GM18507 (cell line): ENCODE measurements around the gene PCNX2.
"Not testable (repeated sequence)": the region's sequence is repeated elsewhere in the genome, so short reads cannot be mapped to it uniquely, and the experiment has no call there.

Experiments used
- DNase-seq: peaks from one replicate; pipeline ENCODE4 v3.0.0; 2011; ENCODE audit warnings: low read depth; ENCODE audit not compliant: insufficient read length; ENCODE audit errors: extremely low spot score
- FAIRE-seq: peaks from 2 replicates; lab custom pipeline; 2011; peaks lifted over from hg19 to GRCh38; lab: Jason Lieb, UNC

The PCNX2 gene

GRCh38 chr1:233005703-233006102 lies 289.8 kb downstream of the PCNX2 start:
- FAIRE-seq (no peak), DNase-seq (no peak)

- FAIRE-seq, result no peak
These were observed 290.4 kb downstream of the PCNX2 start for GRCh38 chr1:233005156-233005555.

DNA sequence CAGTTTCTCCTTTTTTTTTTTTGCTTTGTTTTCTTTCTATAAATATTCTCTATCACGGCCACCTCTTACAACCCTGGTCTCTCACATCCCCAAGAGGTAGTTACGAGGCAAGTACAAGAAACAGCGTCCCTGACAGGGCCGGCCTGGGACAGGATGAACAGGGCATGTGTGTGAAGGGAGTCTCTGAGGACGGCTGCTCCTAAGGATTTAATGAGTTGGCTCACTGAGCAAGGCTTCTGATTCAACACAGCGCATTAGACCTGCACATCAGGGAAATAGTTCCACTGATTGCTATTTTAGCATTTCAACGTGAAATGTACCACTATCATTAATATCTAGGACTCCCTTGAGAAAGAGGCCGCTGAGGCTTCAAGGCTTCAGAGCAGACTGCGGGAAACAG lies 291.1 kb downstream of the PCNX2 start:
- DNase-seq (no peak), FAIRE-seq (no peak)

More at GRCh38 chr1:233005156-233005555, 290.4 kb downstream of the PCNX2 start:
- DNase-seq, result no peak

- not testable (repeated sequence) for DNase-seq, FAIRE-seq
These were observed 291.9 kb downstream of the PCNX2 start for GRCh38 chr1:233003638-233004037.

- DNase-seq, result no peak
- FAIRE-seq, result no peak
These were observed 295.4 kb downstream of the PCNX2 start for GRCh38 chr1:232999956-233000625.

GRCh38 chr1:232998646-232999045 lies 296.9 kb downstream of the PCNX2 start:
- DNase-seq, result no peak
- FAIRE-seq, result no peak

DNA sequence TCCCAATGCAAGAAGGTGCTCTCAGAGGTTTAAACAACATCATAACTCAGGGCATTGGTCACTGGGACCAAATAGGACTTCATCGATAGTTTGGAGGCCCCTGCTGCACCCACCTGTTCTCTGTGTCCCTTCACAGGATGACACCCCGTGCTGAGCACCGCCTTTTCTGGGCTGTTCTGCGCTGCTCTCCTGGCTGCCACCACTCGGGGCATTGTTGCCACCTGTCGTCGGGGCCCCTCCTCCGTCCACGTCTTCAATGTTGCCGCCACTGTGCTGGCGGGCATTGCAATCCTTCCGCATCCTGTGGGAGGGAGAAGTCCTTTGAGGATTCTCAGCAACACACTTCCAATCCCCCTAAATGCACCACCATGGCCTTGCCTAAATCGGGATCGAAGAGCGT lies 297.4 kb downstream of the PCNX2 start:
- FAIRE-seq (no peak), DNase-seq (no peak)

- no peak for FAIRE-seq
- DNase-seq, result no peak
These were observed 299.4 kb downstream of the PCNX2 start for GRCh38 chr1:232996143-232996542.

GRCh38 chr1:232995189-232995588 lies 300.3 kb downstream of the PCNX2 start:
- DNase-seq (no peak), FAIRE-seq (no peak)

- DNase-seq, result no peak
- FAIRE-seq, result no peak
These were observed 302.0 kb downstream of the PCNX2 start for GRCh38 chr1:232993555-232993954.

GRCh38 chr1:232992227-232992626 lies 303.3 kb downstream of the PCNX2 start:
- FAIRE-seq (no peak), DNase-seq (no peak)

- no peak for FAIRE-seq
- DNase-seq, result no peak
These were observed 304.3 kb downstream of the PCNX2 start for GRCh38 chr1:232991238-232991637.

- DNase-seq (no peak), FAIRE-seq (no peak)
These were observed 305.1 kb downstream of the PCNX2 start for GRCh38 chr1:232990176-232991128.

GRCh38 chr1:232988572-232989040 lies 306.9 kb downstream of the PCNX2 start:
- DNase-seq (no peak), FAIRE-seq (no peak)

DNA sequence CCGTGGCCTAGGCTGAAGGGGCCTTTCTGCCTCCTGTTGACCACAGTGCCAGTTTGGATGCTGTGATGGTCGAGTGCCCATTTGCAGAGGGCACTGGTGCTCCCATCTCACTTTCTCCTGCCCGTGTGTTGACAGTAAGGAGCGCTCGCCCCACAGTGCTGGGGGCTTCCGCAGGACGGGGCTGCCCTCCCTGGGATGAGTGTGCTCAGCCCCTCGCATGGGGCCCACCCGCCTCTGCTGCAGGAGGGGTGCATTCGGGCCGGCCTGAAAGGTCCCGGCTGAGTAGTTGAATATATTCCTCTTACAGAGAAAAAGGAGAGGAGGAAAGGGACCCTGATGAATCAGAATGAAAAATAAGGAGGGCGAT lies 307.8 kb downstream of the PCNX2 start:
- no peak for FAIRE-seq

GRCh38 chr1:232987046-232987773 lies 308.3 kb downstream of the PCNX2 start:
- no peak for DNase-seq
- no peak for FAIRE-seq

More for the DNA sequence above, 307.8 kb downstream of the PCNX2 start:
- no peak for DNase-seq

GRCh38 chr1:232986527-232986922 lies 309.0 kb downstream of the PCNX2 start:
- DNase-seq (no peak), FAIRE-seq (no peak)

- FAIRE-seq (no peak), DNase-seq (no peak)
These were observed 309.5 kb downstream of the PCNX2 start for GRCh38 chr1:232985882-232986526.

GRCh38 chr1:232984577-232985425 lies 310.7 kb downstream of the PCNX2 start:
- no peak for DNase-seq
- no peak for FAIRE-seq
